Epithelial cell of esophagus (primary cell): ENCODE results near the gene WWC1.
"Not testable (repeated sequence)": the region's sequence is repeated elsewhere in the genome, so short reads cannot be mapped to it uniquely, and the experiment has no call there.

Source experiments
- DNase-seq: peaks from one replicate; pipeline ENCODE4 v3.0.0; 2010; ENCODE audit warnings: low read depth
- H3K4me3 ChIP-seq: 2 replicates; pipeline ENCODE4 v1.5.1; 2011; ENCODE audit warnings: mild to moderate bottlenecking, low read length, control low read depth
- TF ChIP-seq, protein P1 (sequence below): IDR thresholded peaks from 2 replicates; pipeline ENCODE4 v1.5.1; 2011; ENCODE audit warnings: low read depth, mild to moderate bottlenecking, low read length, control low read depth, inconsistent platforms; ENCODE audit not compliant: insufficient read depth; ENCODE audit errors: missing control alignments

The WWC1 gene

DNA sequence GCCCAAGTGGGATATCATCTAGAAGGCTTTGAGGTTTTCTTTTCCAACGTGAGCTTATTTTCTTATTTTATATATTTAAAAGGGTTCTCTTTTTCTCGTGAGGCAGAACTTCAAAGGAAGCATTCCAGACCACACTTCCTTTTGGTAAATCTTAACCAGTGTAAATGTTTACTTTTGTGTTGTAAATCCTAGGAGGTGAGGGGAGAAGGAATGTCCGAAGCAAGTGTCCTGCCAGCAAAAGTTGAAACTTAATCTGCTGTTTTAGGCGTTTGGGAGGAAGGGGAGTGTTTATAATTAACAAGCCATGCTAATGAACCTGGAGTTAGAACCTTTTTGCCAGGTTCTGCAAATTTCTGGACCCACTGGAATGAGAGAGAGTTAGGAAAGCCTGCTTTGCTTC, 37.9 kb downstream of the WWC1 start:
- no peak overlapping the region for H3K4me3 ChIP-seq
- TF ChIP-seq, protein P1, sequence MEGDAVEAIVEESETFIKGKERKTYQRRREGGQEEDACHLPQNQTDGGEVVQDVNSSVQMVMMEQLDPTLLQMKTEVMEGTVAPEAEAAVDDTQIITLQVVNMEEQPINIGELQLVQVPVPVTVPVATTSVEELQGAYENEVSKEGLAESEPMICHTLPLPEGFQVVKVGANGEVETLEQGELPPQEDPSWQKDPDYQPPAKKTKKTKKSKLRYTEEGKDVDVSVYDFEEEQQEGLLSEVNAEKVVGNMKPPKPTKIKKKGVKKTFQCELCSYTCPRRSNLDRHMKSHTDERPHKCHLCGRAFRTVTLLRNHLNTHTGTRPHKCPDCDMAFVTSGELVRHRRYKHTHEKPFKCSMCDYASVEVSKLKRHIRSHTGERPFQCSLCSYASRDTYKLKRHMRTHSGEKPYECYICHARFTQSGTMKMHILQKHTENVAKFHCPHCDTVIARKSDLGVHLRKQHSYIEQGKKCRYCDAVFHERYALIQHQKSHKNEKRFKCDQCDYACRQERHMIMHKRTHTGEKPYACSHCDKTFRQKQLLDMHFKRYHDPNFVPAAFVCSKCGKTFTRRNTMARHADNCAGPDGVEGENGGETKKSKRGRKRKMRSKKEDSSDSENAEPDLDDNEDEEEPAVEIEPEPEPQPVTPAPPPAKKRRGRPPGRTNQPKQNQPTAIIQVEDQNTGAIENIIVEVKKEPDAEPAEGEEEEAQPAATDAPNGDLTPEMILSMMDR: no peak
- DNase-seq: no peak

DNA sequence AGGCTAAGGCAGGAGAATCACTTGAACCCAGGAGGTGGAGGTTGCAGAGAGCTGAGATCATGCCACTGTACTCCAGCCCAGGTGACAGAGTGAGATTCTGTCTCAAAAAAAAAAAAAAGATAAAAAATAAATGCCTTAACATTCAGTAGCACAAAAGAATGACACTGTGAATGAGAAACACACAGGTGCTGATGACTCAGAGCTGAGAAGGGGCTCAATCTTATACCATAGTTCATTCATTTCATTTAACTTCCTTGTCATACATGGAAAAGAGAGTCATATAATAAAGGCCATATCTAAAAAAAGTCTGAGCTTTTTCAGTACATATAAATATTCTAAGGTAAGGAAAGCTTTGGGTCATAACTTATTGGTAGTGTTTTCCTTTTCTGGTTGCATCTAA, 40.6 kb downstream of the WWC1 start:
- TF ChIP-seq, protein P1: no peak
- no peak overlapping the region for H3K4me3 ChIP-seq
- peak; percentile 46 for DNase-seq

DNA sequence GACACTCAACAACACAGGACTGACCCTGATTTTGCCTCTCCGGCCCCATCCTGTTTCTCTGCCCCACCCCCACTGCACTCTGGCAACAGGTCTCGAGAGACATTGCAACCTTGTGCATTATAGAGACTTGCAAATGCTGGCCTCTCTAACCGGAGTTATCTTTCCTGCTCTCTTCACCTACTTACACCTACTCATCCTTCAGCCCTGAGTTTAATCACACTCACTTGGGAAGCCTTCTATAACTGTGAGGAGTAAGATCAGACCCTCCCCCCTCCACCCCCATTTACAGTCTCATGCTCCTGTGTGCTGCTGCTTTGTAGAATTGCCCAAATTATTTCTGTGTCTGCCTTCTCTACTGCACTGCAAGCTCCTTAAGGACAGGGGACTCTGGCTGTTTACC, 42.8 kb downstream of the WWC1 start:
- H3K4me3 ChIP-seq: no peak overlapping the region
- no peak for DNase-seq
- TF ChIP-seq, protein P1: no peak

DNA sequence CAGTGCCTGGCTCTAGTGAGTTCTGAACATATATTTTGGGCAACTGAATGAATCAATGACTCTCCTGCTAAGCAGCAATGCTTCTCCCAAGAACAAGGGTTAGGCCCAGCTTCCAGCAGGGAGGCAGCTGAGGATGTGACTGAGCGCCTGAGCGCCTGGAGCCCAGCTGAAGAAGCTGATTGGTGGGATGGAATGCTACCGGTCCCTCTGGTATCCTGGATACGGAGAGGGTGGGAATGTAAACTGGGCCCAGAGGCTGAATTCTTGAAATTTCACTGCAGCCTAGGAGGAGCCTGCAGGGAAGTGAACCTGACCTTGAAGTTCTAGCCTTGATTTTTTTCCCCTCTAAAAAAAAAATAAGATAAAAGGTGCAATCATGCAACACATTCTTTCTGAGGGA, 43.2 kb downstream of the WWC1 start:
- H3K4me3 ChIP-seq: no peak overlapping the region
- no peak for DNase-seq
- TF ChIP-seq, protein P1: no peak

DNA sequence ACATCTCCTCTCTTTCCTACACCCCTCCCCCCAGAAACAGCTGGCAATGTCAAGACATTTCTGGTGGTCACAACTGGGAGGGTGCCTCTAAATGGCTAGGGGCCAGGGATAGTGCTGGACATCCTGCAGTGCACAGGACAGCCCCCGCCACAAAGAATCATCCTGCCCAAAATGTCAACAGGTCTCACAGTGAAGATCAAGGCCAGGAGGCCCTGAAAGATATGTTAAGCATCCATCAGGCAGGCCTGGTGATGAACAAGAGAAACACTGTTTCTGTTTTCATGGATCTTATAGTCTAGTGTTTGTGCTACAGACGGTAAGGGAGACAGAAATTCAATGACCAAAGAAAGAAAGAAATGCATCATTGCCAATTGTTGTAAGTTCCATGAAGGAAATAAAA, 45.9 kb downstream of the WWC1 start:
- TF ChIP-seq, protein P1: no peak
- DNase-seq: no peak
- H3K4me3 ChIP-seq: no peak overlapping the region

DNA sequence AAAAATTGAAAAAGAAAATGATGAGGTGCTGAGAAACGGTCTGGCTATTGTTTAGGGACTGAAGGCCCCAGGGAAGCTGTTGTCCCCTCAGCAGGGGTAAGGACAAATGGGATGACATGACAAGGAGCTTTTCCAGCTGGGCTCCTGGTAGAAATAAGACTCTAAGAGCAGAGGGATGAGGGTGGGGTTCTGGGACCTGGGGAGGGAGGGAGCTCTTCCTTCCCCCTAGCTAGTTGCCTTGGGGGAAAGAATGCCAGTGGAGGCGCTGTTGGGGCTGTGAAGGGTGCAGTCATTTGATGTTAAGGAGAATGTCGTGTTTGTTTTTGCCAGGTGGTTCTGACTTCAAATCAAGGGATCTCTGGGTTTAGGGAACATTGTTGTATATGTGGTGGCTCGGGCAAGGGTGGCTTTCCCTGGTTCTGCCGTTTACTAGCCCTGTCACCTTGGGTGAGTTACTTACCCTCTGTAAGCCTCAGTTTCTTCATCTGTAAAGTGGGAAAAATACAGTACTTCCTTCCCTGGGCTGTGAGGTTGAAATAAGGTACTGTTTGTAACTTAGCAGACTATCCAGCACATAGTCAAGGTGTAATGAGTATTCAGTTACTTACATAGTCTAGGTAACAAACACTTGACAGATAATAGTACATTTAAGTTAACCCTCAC, 47.8 kb downstream of the WWC1 start:
- TF ChIP-seq, protein P1: no peak
- H3K4me3 ChIP-seq: no peak overlapping the region
- no peak for DNase-seq

DNA sequence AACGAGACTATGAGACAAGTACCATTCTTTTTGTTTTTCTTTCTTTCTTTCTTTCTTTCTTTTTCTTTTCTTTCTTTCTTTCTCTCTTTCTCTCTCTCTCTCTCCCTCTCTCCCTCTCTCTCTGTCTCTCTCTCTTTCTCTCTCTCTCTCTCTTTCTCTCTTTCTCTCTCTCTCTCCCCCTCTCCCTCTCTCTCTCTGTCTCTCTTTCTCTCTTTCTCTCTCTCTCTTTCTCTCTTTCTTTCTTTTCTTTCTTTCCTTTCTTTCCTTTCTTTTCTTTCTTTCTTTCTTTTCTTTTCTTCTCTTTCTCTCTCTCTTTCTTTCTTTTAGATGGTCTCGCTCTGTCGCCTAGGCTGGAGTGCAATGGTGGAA, 48.3 kb downstream of the WWC1 start:
- not testable (repeated sequence) for H3K4me3 ChIP-seq, DNase-seq
